Measurements from ENCODE around the gene PLEKHG1. TPM values are rescaled to one million over a fixed set of nuclear protein-coding genes. Genes with fewer than 3 reads are reported as not detected.
A peak's percentile ranks its signal among the peaks of the same experiment; 100 is the strongest.

PLEKHG1 gene
- polyA plus RNA-seq, 3 donors from 2014 or later, result 0.04 to 0.29 TPM; not detected in 1

GRCh38 chr6:150576651-150577226 is 22.9 kb upstream of the PLEKHG1 start:
- Mint-ChIP-seq H3K4me3 (no peak overlapping the region), H3K27ac (no peak overlapping the region), H3K36me3 (no peaks in the 10 kb centered on the region), H3K4me1 (no peaks in the 10 kb centered on the region), H3K9me3 (peaks cover 0 to 3% (median 0%) of the 10 kb centered on the region in 6 donors), H3K27me3 (ENCODE audit: low read depth in 3 of 3) (peaks cover 2 to 20% (median 16%) of the 10 kb centered on the region in 3 donors)
- DNase-seq, result no peak

GRCh38 chr6:150579611-150580010 is 20.1 kb upstream of the PLEKHG1 start:
- no peaks in the 10 kb centered on the region for H3K36me3 Mint-ChIP-seq
- peaks cover 1 to 18% (median 6%) of the 10 kb centered on the region in 3 donors for H3K27me3 Mint-ChIP-seq (ENCODE audit: low read depth in 3 of 3)
- H3K27ac Mint-ChIP-seq, result no peak overlapping the region
- H3K4me1 Mint-ChIP-seq, result no peaks in the 10 kb centered on the region
- no peak overlapping the region for H3K4me3 Mint-ChIP-seq
- H3K9me3 Mint-ChIP-seq, result peaks cover 0 to 3% (median 0%) of the 10 kb centered on the region in 6 donors
- no peak for DNase-seq

- H3K9me3 Mint-ChIP-seq, result peaks cover 0 to 3% (median 0%) of the 10 kb centered on the region in 6 donors
- no peaks in the 10 kb centered on the region for H3K36me3 Mint-ChIP-seq
Observed at GRCh38 chr6:150580489-150580888, 19.2 kb upstream of the PLEKHG1 start.

GRCh38 chr6:150584065-150584464 is 15.6 kb upstream of the PLEKHG1 start:
- Mint-ChIP-seq H3K27me3 (ENCODE audit: low read depth in 3 of 3) (peaks cover 1 to 14% (median 2%) of the 10 kb centered on the region in 3 donors), H3K9me3 (peaks cover 0 to 2% (median 0%) of the 10 kb centered on the region in 6 donors), H3K36me3 (no peaks in the 10 kb centered on the region), H3K27ac (no peak overlapping the region), H3K4me1 (no peaks in the 10 kb centered on the region), H3K4me3 (no peak overlapping the region)
- no peak for DNase-seq

More at GRCh38 chr6:150580489-150580888, 19.2 kb upstream of the PLEKHG1 start:
- no peak for DNase-seq
- Mint-ChIP-seq H3K4me3 (no peak overlapping the region), H3K27ac (no peak overlapping the region), H3K27me3 (ENCODE audit: low read depth in 3 of 3) (peaks cover 0 to 18% (median 2%) of the 10 kb centered on the region in 3 donors), H3K4me1 (no peaks in the 10 kb centered on the region)

GRCh38 chr6:150584596-150584995 is 15.1 kb upstream of the PLEKHG1 start:
- peaks cover 1 to 13% (median 2%) of the 10 kb centered on the region in 3 donors for H3K27me3 Mint-ChIP-seq (ENCODE audit: low read depth in 3 of 3)
- H3K9me3 Mint-ChIP-seq, result peaks cover 0 to 2% (median 0%) of the 10 kb centered on the region in 6 donors
- H3K27ac Mint-ChIP-seq, result no peak overlapping the region
- no peaks in the 10 kb centered on the region for H3K36me3 Mint-ChIP-seq
- no peak overlapping the region for H3K4me3 Mint-ChIP-seq
- H3K4me1 Mint-ChIP-seq, result no peaks in the 10 kb centered on the region
- no peak for DNase-seq

- Mint-ChIP-seq H3K4me3 (no peak overlapping the region), H3K27me3 (ENCODE audit: low read depth in 3 of 3) (peaks cover 1 to 10% (median 2%) of the 10 kb centered on the region in 3 donors), H3K4me1 (no peaks in the 10 kb centered on the region), H3K27ac (no peak overlapping the region), H3K9me3 (peaks cover 0 to 2% (median 0%) of the 10 kb centered on the region in 6 donors), H3K36me3 (no peaks in the 10 kb centered on the region)
- DNase-seq, result no peak
Observed at GRCh38 chr6:150586850-150587359, 12.8 kb upstream of the PLEKHG1 start.

GRCh38 chr6:150587637-150588036 is 12.0 kb upstream of the PLEKHG1 start:
- Mint-ChIP-seq H3K27me3 (ENCODE audit: low read depth in 3 of 3) (peaks cover 2 to 6% (median 2%) of the 10 kb centered on the region in 3 donors), H3K9me3 (peaks cover 0 to 2% (median 0%) of the 10 kb centered on the region in 6 donors), H3K4me1 (no peaks in the 10 kb centered on the region), H3K36me3 (no peaks in the 10 kb centered on the region), H3K27ac (no peak overlapping the region), H3K4me3 (no peak overlapping the region)
- no peak for DNase-seq

GRCh38 chr6:150588888-150589499 is 10.7 kb upstream of the PLEKHG1 start:
- Mint-ChIP-seq H3K4me1 (no peaks in the 10 kb centered on the region), H3K9me3 (peaks cover 0 to 2% (median 0%) of the 10 kb centered on the region in 6 donors), H3K36me3 (no peaks in the 10 kb centered on the region), H3K27me3 (ENCODE audit: low read depth in 3 of 3) (peaks cover 2 to 6% (median 3%) of the 10 kb centered on the region in 3 donors), H3K4me3 (no peak overlapping the region), H3K27ac (no peak overlapping the region)
- DNase-seq, result no peak

- no peak for DNase-seq
- Mint-ChIP-seq H3K27ac (no peak overlapping the region), H3K9me3 (peaks cover 0 to 2% (median 0%) of the 10 kb centered on the region in 6 donors), H3K4me1 (no peaks in the 10 kb centered on the region), H3K4me3 (no peak overlapping the region), H3K36me3 (no peaks in the 10 kb centered on the region), H3K27me3 (ENCODE audit: low read depth in 3 of 3) (peaks cover 2 to 6% (median 3%) of the 10 kb centered on the region in 3 donors)
Observed at GRCh38 chr6:150589852-150590251, 9.8 kb upstream of the PLEKHG1 start.

- Mint-ChIP-seq H3K4me1 (no peaks in the 10 kb centered on the region), H3K36me3 (no peaks in the 10 kb centered on the region), H3K4me3 (no peak overlapping the region), H3K9me3 (peaks cover 0 to 2% (median 0%) of the 10 kb centered on the region in 6 donors), H3K27ac (no peak overlapping the region), H3K27me3 (ENCODE audit: low read depth in 3 of 3) (peaks cover 2 to 6% (median 3%) of the 10 kb centered on the region in 3 donors)
- no peak for DNase-seq
Observed at GRCh38 chr6:150590446-150590845, 9.2 kb upstream of the PLEKHG1 start.

GRCh38 chr6:150592377-150592995 is 7.2 kb upstream of the PLEKHG1 start:
- Mint-ChIP-seq H3K36me3 (no peaks in the 10 kb centered on the region), H3K9me3 (peaks cover 0 to 2% (median 0%) of the 10 kb centered on the region in 6 donors), H3K4me1 (no peaks in the 10 kb centered on the region), H3K4me3 (no peak overlapping the region), H3K27me3 (ENCODE audit: low read depth in 3 of 3) (peaks cover 2 to 11% (median 3%) of the 10 kb centered on the region in 3 donors), H3K27ac (no peak overlapping the region)
- DNase-seq, result no peak

- Mint-ChIP-seq H3K36me3 (no peaks in the 10 kb centered on the region), H3K27me3 (ENCODE audit: low read depth in 3 of 3) (peaks cover 2 to 13% (median 6%) of the 10 kb centered on the region in 3 donors), H3K4me3 (no peak overlapping the region), H3K9me3 (peaks cover 0 to 2% (median 0%) of the 10 kb centered on the region in 6 donors), H3K4me1 (no peaks in the 10 kb centered on the region), H3K27ac (no peak overlapping the region)
- no peak for DNase-seq
Observed at GRCh38 chr6:150593119-150593518, 6.6 kb upstream of the PLEKHG1 start.

- Mint-ChIP-seq H3K36me3 (no peaks in the 10 kb centered on the region), H3K4me3 (no peak overlapping the region), H3K27me3 (ENCODE audit: low read depth in 3 of 3) (peaks cover 10 to 29% (median 16%) of the 10 kb centered on the region in 3 donors), H3K4me1 (peaks cover 11 to 17% of the 10 kb centered on the region in 2 donors), H3K27ac (no peak overlapping the region), H3K9me3 (peaks cover 0 to 2% (median 0%) of the 10 kb centered on the region in 6 donors)
- DNase-seq, result no peak
Observed at GRCh38 chr6:150596439-150596838, 3.2 kb upstream of the PLEKHG1 start.

GRCh38 chr6:150598401-150598800 is 1.3 kb upstream of the PLEKHG1 start:
- H3K27ac Mint-ChIP-seq, result no peak overlapping the region
- H3K4me1 Mint-ChIP-seq, result peaks cover 11 to 25% of the 10 kb centered on the region in 2 donors
- H3K27me3 Mint-ChIP-seq (ENCODE audit: low read depth in 3 of 3), result peaks cover 14 to 36% (median 21%) of the 10 kb centered on the region in 3 donors
- DNase-seq, result no peak
- peaks cover 0 to 2% (median 0%) of the 10 kb centered on the region in 6 donors for H3K9me3 Mint-ChIP-seq
- H3K4me3 Mint-ChIP-seq, result peak overlapping the region in 2 of 5 donors; percentile 66 to 81
- H3K36me3 Mint-ChIP-seq, result no peaks in the 10 kb centered on the region

Measured in immature natural killer cell (primary cell).